ENCODE results near the gene GJD4. TPM values are rescaled to one million over a fixed set of nuclear protein-coding genes. Genes with fewer than 3 reads are reported as not detected.

Gene GJD4
- polyA plus RNA-seq, 4 donors = 0.17 to 0.20 TPM; not detected in 2

DNA sequence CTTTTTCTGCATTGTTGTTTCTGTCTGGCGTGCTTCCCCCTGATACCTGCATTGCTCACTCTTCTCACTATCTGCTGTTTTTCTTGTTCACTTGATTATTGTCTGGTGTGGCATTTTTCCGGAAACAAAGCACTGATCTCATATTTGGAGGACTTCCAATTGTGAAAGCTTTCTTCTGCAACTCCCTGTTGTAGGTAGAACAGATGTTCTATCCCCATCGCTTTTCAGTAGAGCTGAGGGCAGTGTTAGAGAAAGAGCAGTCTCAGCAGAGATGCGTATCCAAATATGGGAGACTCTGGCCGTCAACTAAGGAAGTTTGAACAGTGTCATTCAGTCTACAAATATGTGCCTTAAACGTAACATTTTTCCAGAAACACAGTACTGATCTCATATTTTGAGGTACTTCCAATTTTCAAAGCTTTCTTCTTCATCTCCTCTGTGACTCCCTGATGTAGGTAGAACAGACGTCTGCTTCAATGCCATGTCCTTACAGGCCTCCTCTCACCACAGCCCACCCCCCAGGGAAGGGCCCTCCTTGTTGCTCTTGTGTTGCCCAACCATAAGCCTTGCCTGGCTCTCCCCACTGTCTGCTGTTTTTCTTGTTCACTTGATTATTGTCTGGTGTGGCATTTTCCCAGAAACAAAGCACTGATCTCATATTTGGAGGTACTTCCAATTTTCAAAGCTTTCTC is 27.1 kb upstream of the GJD4 start:
- DNase-seq (ENCODE audit: low read depth in 4 of 4, low spot score in 2 of 4) = no peak

DNA sequence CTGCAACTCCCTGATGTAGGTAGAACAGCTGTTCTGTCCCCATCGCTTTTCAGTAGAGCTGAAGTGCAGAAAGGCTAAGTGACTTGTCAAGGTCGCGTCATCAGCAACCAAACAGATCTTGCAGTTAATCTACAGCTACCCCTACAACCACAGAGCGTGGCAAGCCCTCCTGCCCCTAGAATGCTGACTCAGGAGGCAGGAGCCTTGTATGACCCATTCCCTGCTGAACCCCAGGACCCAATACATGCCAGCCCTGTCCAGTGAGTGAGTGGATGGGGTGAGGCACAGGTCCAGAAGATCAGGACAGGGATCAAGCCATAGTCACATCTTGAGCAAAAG is 26.6 kb upstream of the GJD4 start:
- no peak for DNase-seq (ENCODE audit: low read depth in 4 of 4, low spot score in 2 of 4)

DNA sequence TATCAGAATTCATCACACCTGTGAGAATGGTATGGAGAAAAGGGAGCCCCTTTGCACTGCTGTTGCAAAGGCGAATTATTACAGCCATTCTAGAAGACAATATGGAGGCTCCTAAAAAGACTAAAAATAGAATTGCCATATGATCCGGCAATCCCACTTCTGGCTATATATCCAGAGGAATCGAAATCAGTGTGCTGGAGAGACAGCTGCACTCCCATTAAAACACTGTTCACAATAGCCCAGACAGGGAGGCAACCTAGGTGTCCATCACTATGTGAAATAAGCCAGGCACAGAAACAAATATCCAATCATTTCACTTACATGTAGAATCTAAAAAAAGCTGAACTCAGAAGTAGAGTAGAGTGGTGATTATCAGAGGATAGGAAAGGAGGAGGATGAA is 26.0 kb upstream of the GJD4 start:
- no peak for DNase-seq (ENCODE audit: low read depth in 4 of 4, low spot score in 2 of 4)

DNA sequence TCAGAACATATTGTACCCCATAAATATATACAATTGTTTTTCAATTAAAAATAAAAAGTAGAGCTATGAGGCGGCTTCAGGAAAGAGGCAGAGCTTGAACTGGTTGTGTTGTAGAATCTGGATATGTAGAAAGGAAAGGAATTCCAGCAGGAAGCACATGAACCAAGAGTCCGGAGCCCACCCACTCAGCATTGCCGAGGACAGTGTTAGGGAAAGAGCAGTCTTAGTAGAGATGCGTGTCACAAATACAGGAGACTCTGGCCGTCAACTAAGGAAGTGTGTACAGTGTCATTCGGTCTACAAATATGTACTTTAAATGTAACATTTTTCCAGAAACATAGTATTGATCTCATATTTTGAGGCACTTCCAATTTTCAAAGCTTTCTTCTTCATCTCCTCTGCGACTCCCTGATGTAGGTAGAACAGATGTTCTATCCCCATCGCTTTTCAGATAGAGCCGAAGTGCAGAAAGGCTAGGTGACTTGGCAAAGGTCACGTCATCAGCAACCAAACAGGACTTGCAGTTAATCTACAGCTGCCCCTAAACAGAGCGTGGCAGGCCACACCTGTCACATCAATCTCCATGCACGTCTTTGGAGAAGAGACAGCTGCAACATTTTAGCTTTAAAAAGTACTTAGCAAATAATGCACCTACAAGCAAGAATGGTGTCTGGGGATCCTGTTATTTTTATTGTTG is 25.3 kb upstream of the GJD4 start:
- DNase-seq (ENCODE audit: low read depth in 4 of 4, low spot score in 2 of 4) = no peak

DNA sequence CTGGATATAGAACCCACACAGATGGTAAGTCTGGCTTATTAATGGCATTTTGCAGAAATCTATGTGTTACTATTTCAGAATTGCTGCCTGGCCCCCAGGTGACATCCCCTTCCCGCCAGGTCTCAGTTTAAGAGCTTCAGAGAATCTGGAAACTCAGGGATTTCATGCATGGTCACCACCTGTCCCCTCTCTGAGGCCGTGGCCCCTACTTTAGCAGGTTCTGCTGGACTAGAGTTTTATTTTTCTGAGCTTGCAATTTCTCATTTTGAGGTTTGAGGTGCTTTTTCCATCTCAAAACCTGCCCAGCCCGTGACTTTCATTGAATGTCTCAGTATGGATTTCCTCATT is 24.7 kb upstream of the GJD4 start:
- DNase-seq (ENCODE audit: low read depth in 4 of 4, low spot score in 2 of 4) = no peak

DNA sequence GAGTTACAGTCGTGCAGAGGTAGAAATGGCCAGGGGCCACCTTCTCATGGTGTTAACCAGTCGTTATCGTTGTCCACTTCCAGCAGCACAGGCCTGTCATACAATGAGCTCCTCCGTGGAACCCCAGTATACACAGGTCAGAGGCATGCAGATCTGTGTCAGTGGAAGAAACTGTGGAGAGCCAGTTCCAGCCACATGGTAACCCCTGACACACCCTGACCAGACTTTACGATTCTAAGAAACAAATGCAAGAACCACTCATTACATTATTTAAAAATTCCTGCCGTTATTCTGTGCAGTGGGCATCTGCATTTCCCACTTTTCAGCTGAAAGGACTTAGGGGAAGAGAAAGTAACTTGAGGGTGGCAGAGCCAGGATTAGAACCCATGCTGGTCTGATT is 23.5 kb upstream of the GJD4 start:
- no peak for DNase-seq (ENCODE audit: low read depth in 4 of 4, low spot score in 2 of 4)

DNA sequence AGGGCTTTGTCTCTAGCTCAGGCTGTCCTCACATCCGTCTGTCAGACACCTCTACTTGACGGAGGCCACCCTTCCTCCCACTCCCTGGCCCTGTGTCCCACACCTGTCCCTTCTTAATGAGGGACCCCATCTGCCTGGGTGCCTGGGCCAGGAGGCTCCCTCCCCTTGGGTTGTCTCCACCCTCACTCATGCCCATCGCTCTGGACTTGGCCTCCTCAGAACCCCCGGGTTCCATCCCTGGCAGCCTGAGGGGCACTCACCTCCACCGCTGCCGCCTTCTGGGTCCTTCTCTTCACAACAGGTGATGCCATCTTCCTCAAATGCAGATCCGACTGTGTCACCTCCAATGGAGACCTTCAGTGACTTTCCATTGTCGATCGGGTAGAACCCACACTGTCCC is 20.2 kb upstream of the GJD4 start:
- DNase-seq (ENCODE audit: low read depth in 4 of 4, low spot score in 2 of 4) = no peak

DNA sequence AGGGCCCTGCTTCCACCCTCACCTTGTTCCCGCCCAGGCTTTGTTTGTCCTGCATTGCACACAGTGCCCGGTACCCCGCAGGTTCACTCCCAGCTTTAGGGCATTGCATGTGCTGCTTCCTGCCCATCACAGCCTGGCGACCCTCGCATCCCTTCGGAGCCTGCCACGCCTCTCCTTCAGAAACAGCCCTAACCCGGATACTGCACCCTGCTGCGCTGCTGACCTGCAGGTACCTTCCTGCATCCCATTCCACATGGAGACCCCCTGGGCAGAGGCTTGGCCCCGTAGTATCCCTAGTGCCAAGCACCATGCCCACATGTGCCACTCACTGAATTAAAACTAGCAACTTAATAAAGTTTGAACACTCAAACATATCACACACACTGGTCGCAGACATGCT is 19.8 kb upstream of the GJD4 start:
- DNase-seq (ENCODE audit: low read depth in 4 of 4, low spot score in 2 of 4) = no peak

DNA sequence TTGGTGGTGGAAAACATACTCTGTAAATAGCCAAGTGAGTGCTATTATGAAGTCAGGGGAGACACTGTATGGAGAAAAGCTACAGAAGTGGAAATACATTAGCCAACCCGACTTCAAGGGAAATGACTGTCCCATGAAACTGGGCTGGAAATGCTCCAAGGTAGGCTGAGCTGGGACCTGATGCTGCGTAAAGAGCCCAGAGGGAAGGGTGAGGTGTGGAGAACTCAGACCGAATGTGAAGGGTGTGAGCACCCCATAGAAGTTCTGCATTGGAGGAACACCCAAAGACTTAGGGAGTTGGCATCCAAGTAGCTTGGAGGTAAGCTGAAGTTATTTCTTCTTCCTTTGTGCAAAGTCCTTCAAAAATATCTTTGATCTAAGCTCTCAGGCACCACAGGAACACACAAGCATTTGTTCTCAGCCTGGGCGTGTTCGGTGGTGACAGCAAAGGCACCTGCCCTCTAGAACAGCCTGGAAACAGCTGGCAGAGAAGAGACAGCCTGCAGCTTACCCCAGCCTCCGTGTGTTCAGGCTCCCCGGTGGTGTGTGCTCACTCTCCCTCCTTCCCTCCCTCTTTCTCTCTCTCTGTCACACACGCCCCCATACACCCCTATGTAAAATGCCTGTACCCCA is 19.1 kb upstream of the GJD4 start:
- no peak for DNase-seq (ENCODE audit: low read depth in 4 of 4, low spot score in 2 of 4)

DNA sequence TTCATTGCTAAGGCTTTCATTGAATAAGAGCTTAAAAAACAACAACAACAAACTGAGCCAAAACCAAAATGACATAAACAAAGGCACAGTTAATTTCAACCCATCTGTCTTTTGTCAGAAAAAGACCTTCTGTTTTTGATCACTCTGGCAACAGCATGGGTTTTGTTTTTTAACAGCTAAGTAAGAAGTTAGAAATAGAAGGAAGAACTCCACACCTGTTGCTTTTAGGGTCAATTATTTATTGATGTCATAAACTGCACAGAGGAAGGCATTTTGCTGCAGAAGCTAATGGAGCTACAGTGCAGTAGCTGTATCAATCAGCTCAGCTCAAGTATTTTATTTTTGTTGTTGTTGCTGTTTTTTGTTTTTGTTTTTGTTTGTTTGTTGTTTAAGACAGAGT is 16.3 kb upstream of the GJD4 start:
- no peak for DNase-seq (ENCODE audit: low read depth in 4 of 4, low spot score in 2 of 4)

DNA sequence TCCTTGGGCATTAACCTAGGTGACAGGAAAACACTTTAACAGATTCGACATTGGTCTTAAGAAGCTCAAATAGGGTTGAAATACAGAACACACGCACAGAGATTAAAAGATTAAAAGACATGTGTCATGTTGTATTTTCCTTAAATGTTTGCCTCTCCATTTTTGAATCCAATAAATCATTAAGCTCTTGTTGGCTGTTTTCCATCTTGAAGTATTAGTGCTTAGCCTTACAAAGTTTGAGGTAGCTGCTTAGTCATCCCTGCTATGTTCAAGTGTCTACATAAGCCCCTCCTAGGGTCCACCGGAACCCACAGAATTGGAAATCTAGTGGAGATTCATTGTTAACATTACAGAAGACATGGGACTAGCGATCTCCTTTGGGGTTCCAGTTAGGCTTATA is 12.7 kb upstream of the GJD4 start:
- DNase-seq (ENCODE audit: low read depth in 4 of 4, low spot score in 2 of 4) = no peak

DNA sequence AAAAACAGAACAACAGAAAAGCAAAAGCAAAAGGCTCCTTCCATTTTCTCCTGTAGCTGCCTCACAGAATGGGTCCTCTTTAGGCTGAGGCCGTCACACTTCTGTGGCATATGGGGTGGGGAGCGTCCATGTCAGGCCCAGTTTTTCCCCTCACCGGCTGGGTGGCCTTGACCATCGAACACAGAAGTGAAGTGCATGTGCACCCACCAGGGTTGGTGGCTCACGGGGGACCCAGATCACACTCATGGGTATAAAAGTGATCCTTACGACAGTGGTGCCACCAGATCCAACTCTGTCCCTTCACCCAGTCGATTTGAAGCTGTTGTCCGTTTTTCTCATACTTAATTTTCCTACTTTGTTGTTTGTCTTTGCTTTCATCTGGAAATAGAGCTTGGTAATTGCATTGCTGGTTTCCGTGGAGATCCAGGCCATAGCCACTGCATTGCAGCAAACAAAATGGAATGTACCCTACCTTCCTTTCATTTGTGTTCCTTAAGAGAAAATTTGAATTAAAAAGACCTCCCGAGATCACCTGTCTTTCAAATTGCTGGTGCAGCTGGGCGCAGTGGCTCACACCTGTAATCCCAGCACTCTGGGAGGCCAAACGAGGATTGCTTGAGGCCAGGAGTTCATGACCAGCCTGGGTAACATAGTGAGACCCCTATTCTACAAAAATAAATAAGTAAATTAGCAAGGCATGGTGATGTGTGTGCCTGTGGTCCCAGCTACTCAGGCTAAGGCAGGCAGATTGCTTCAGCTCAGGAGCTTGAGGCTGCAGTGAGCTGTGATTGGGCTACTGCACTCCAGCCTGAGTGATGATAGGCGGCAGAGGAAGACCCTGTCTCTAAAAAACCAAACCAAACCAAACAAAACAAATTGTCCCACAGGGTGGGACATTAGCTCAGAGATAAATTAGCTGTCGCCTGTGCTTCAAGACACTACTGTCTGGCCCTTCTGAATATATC is 10.7 kb upstream of the GJD4 start:
- no peak for DNase-seq (ENCODE audit: low read depth in 4 of 4, low spot score in 2 of 4)

DNA sequence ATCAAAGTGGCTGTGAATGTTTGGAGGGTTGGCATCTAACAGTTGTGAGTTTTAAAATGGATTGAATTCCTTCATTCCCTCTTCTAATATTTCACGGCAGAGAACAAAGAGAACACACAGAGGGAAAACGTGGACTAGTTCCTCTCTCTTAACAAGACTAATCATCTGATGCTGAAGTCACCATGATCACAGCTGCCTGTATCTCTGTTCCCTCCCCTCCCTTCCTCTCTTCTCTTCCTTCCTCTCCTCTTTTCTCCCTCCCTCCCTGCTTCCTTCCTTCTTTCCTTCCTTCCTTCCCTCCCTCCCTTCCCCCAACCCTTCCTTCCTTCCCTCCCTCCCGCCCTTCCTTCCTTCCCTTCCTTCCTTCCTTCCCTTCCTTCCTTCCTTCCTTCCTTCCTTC is 10.0 kb upstream of the GJD4 start:
- DNase-seq (ENCODE audit: low read depth in 4 of 4, low spot score in 2 of 4) = no peak

DNA sequence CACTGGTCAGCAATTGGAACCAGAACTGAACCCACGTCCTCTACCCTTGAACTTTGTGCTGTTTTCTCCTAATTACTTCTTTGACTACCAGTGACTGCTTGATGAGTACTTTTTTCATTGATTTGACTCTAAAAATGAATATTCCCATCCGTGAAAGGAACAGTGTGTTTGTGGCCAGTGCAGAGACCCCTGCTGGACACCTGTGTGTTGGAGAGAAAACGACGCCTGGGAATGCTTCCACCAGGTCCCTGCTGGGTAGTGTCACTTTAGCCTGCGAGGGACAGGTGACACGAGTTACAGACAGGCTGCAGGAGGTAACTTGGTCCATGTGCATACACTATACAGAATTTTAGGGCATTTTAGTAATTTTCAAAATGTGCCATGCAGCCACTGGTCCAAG is 6.8 kb upstream of the GJD4 start:
- no peak for DNase-seq (ENCODE audit: low read depth in 4 of 4, low spot score in 2 of 4)

DNA sequence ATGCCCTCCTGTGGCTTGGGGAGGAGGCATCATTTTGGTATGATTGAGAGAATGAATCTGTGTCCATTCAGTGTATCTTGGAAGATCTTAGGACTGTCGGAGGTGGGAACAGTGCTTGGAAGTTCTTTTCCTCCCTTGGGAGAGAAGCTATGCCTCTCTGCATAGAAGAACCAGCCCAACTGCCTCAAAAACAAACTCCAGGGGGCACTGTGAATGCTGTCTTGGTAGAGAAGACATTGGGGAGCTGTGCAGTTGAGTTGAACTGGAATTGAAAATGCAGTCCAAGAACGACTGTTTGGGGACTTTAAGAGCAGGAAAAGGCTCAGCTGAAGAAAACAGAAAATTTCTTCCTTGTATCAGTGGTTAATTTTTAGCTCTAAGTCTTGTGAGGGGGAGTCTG is 4.9 kb upstream of the GJD4 start:
- no peak for DNase-seq (ENCODE audit: low read depth in 4 of 4, low spot score in 2 of 4)

DNA sequence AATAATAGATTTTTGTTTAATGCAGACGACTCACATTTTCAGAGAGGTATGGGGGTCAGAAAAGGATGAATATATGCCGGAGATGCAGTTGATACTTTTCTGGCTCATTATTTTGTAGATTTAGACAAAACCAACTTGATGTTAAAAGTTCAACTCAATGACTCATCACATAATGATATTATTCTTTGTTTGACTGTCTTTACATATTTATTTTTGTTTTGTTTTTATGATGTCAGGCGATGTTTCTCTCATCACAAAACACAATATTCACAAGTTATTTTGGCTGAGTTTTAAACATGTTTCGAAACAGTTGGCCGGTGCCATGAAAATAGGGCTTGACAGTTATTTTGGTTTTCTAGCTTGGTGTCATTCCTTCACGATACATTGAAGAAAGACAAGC is 1.3 kb downstream of the GJD4 start:
- DNase-seq (ENCODE audit: low read depth in 4 of 4, low spot score in 2 of 4) = no peak

DNA sequence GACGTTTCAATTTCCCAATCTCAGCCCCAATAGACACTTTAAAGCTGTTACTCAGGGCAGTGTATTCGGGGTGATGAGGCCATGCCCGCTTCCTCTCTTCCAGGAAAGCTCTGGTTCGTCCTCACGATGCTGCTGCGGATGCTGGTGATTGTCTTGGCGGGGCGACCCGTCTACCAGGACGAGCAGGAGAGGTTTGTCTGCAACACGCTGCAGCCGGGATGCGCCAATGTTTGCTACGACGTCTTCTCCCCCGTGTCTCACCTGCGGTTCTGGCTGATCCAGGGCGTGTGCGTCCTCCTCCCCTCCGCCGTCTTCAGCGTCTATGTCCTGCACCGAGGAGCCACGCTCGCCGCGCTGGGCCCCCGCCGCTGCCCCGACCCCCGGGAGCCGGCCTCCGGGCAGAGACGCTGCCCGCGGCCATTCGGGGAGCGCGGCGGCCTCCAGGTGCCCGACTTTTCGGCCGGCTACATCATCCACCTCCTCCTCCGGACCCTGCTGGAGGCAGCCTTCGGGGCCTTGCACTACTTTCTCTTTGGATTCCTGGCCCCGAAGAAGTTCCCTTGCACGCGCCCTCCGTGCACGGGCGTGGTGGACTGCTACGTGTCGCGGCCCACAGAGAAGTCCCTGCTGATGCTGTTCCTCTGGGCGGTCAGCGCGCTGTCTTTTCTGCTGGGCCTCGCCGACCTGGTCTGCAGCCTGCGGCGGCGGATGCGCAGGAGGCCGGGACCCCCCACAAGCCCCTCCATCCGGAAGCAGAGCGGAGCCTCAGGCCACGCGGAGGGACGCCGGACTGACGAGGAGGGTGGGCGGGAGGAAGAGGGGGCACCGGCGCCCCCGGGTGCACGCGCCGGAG is 2.6 kb downstream of the GJD4 start:
- DNase-seq (ENCODE audit: low read depth in 4 of 4, low spot score in 2 of 4) = peak in 1 of 4 donors; percentile 8

DNA sequence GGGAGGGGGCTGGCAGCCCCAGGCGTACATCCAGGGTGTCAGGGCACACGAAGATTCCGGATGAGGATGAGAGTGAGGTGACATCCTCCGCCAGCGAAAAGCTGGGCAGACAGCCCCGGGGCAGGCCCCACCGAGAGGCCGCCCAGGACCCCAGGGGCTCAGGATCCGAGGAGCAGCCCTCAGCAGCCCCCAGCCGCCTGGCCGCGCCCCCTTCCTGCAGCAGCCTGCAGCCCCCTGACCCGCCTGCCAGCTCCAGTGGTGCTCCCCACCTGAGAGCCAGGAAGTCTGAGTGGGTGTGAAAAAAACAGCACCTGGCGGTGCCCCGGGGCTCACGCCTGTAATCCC is 3.2 kb downstream of the GJD4 start:
- DNase-seq (ENCODE audit: low read depth in 4 of 4, low spot score in 2 of 4) = no peak

DNA sequence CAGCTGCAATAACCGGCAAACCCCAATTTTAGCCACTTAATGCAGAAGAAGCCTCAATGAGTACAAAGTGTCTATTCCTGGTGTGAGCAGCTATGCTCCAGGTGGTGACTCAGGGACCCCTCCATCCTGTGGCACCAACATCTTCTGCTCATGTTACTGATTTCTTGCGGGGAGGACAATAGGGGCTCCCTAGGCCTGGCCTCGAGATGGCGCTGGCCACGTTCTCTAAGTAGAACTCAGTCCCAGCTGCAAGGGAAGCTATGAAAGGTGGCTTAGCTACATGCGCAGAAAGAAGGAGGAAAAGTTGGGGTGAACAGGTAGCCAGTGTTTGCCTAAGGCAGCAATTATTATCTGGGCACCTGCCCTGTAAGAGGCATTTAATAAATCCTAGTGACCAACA is 6.6 kb downstream of the GJD4 start:
- no peak for DNase-seq (ENCODE audit: low read depth in 4 of 4, low spot score in 2 of 4)

DNA sequence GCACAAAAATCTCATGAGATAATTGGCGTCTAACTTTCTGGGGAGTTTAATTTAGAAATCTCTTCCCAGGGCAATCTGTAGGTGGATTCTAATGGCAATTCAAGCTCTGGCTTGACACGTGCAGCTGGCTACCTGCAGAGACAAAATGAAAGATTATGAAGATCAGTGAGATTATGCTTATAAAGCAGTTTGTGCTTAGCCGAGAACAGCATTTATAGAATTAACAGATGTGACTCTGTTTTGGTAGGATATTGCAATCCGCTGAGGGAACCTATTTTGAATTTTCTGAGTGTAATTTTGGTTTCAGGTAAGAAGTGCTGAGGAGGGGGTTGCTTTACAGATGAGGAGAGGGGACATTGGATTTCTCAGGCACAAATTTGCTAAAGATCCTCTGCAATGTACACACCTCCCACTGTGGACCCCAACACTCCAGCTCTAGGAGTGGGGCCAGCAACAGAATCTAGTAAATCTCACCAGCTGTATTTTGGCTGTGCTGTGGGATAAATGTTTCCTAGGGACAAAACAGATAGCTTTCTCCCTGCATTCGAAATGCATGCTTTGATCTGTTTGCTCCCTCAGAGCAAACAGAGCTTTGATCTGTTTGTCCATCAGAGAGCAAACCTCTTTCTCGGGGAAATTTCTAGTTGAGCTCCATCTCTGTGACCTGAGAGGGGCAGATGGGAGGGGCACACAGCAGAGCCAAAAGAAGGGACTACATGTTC is 7.4 kb downstream of the GJD4 start:
- DNase-seq (ENCODE audit: low read depth in 4 of 4, low spot score in 2 of 4) = no peak
